H1 (cell line): ENCODE data around the gene CYB5R3. TPM values are rescaled to one million over a fixed set of nuclear protein-coding genes. Genes with fewer than 3 reads are reported as not detected.

Experiments used
- CTCF ChIA-PET: fragments of 300-600 bp; sonication (Branson Sonifier 250); formaldehyde crosslinking; loops from one replicate; lab custom pipeline; 2021; ENCODE audit not compliant: partially characterized antibody; lab: Charles Lee
- POLR2A ChIA-PET: fragments of 300-600 bp; sonication (Branson Sonifier 250); formaldehyde crosslinking; loops from one replicate; lab custom pipeline; 2021; ENCODE audit warnings: inconsistent platforms; ENCODE audit not compliant: partially characterized antibody; lab: Charles Lee
- DNase-seq, 2 experiments: peaks; one replicate each; pipeline versions ENCODE4 v3.0.0 to v3.0.0-alpha.2; 2010 to 2022; ENCODE audit warnings: low spot score in 2 of 2, low read depth in 1 of 2, mixed read lengths in 1 of 2
- FAIRE-seq: peaks from 2 replicates; lab custom pipeline; 2011; peaks lifted over from hg19 to GRCh38; lab: Jason Lieb, UNC
- H2AFZ ChIP-seq: 2 replicates; pipeline ENCODE4 v1.8.1; 2012; ENCODE audit warnings: low read length, inconsistent platforms
- H2AK5ac ChIP-seq: 2 replicates; pipeline ENCODE4 v1.6.1; 2013; ENCODE audit warnings: low read depth, low read length
- H2BK120ac ChIP-seq: replicated peaks from 2 replicates; pipeline ENCODE3; 2013; ENCODE audit warnings: low read depth, low read length, inconsistent platforms
- H2BK12ac ChIP-seq: 2 replicates; pipeline ENCODE4 v1.6.1; 2013; ENCODE audit warnings: low read depth, low read length
- H2BK15ac ChIP-seq: 2 replicates; pipeline ENCODE4 v1.6.1; 2013; ENCODE audit warnings: low read length
- H2BK20ac ChIP-seq: 2 replicates; pipeline ENCODE4 v1.6.1; 2013; ENCODE audit warnings: low read length
- H2BK5ac ChIP-seq: 2 replicates; pipeline ENCODE4 v1.6.1; 2013; ENCODE audit warnings: low read depth, low read length
- H3K14ac ChIP-seq: 2 replicates; pipeline ENCODE4 v1.6.1; 2013; ENCODE audit warnings: inconsistent platforms; ENCODE audit not compliant: insufficient read length
- H3K18ac ChIP-seq: 2 replicates; pipeline ENCODE4 v1.6.1; 2013; ENCODE audit warnings: low read length; ENCODE audit errors: extremely low read depth
- H3K23ac ChIP-seq: 2 replicates; pipeline ENCODE4 v1.6.1; 2013; ENCODE audit warnings: inconsistent platforms; ENCODE audit not compliant: insufficient read length
- H3K23me2 ChIP-seq: 2 replicates; pipeline ENCODE4 v1.6.1; 2013; ENCODE audit warnings: low read depth, low read length
- H3K27ac ChIP-seq: 2 replicates; pipeline ENCODE4 v1.6.1; 2011; ENCODE audit warnings: low read depth, low read length, inconsistent platforms
- H3K27me3 ChIP-seq, 4 experiments: replicated peaks in 1 of 4; 1 replicate in 1 of 4; 2 replicates in 3 of 4; pipeline versions ENCODE4 v1.6.1 to v1.8.1; 2011 to 2013; ENCODE audit warnings: low read length in 3 of 4, mild to moderate bottlenecking in 3 of 4, inconsistent platforms in 2 of 4, mixed read lengths in 2 of 4, moderate library complexity in 1 of 4; ENCODE audit not compliant: control insufficient read depth in 3 of 4, insufficient read depth in 3 of 4; ENCODE audit errors: extremely low read depth in 1 of 4
- H3K36me3 ChIP-seq, 4 experiments: 2 replicates each; pipeline versions ENCODE4 v1.6.1 to v1.8.1; 2011 to 2013; ENCODE audit warnings: mild to moderate bottlenecking in 4 of 4, low read length in 3 of 4, moderate library complexity in 2 of 4, control low read depth in 1 of 4, inconsistent platforms in 1 of 4; ENCODE audit not compliant: insufficient read depth in 4 of 4, control insufficient read depth in 2 of 4
- H3K4ac ChIP-seq: replicated peaks from 2 replicates; pipeline ENCODE3; 2013; ENCODE audit warnings: low read length, low read depth, mixed read lengths, inconsistent platforms; ENCODE audit not compliant: insufficient read length
- H3K4me1 ChIP-seq, 4 experiments: replicated peaks in 1 of 4; 1 replicate in 1 of 4; 2 replicates in 3 of 4; pipeline versions ENCODE4 v1.6.1 to v1.8.1; 2011 to 2013; ENCODE audit warnings: low read length in 3 of 4, inconsistent platforms in 2 of 4, mixed read lengths in 1 of 4; ENCODE audit not compliant: insufficient read depth in 4 of 4, control insufficient read depth in 3 of 4
- H3K4me2 ChIP-seq, 2 experiments: 2 replicates each; pipeline versions ENCODE4 v1.6.1 to v1.8.1; 2011 to 2013; ENCODE audit warnings: low read depth in 2 of 2, low read length in 2 of 2, control low read depth in 1 of 2, inconsistent platforms in 1 of 2, mild to moderate bottlenecking in 1 of 2; ENCODE audit not compliant: insufficient read depth in 1 of 2
- H3K4me3 ChIP-seq, 4 experiments: fragments of 200-600, 300-600 bp in 1 of 4; sonication (generic), shearing (Covaris generic), sonication (Bioruptor Twin) in 1 of 4; 2 replicates each; pipeline versions ENCODE4 v1.5.1 to v1.8.1; 2011 to 2016; ENCODE audit warnings: low read length in 4 of 4, low read depth in 3 of 4, control low read depth in 2 of 4, inconsistent platforms in 2 of 4, mild to moderate bottlenecking in 2 of 4, mixed read lengths in 1 of 4, moderate library complexity in 1 of 4; ENCODE audit not compliant: insufficient read depth in 2 of 4; ENCODE audit errors: extremely low read depth in 1 of 4
- H3K56ac ChIP-seq: replicated peaks from 2 replicates; pipeline ENCODE3; 2013; ENCODE audit warnings: low read depth, mild to moderate bottlenecking, mixed read lengths, low read length, inconsistent platforms; ENCODE audit not compliant: insufficient read length
- H3K79me1 ChIP-seq: 2 replicates; pipeline ENCODE4 v1.6.1; 2013; ENCODE audit warnings: low read depth, low read length, control low read depth
- H3K79me2 ChIP-seq, 2 experiments: 2 replicates each; pipeline versions ENCODE4 v1.6.1 to v1.8.1; 2012 to 2013; ENCODE audit warnings: low read length in 2 of 2, mild to moderate bottlenecking in 2 of 2, inconsistent platforms in 1 of 2; ENCODE audit not compliant: insufficient read depth in 2 of 2, control insufficient read depth in 1 of 2
- H3K9ac ChIP-seq, 4 experiments: replicated peaks in 1 of 4; 1 replicate in 1 of 4; 2 replicates in 3 of 4; pipeline versions ENCODE4 v1.6.1 to v1.8.1; 2011 to 2013; ENCODE audit warnings: low read depth in 3 of 4, low read length in 3 of 4, control low read depth in 2 of 4, mild to moderate bottlenecking in 2 of 4, moderate library complexity in 2 of 4, inconsistent platforms in 1 of 4; ENCODE audit errors: extremely low read depth in 1 of 4
- H3K9me3 ChIP-seq, 2 experiments: 2 replicates each; pipeline versions ENCODE4 v1.6.1 to v1.8.1; 2012 to 2013; ENCODE audit warnings: mild to moderate bottlenecking in 2 of 2, moderate library complexity in 2 of 2, control low read depth in 1 of 2, inconsistent platforms in 1 of 2, low read depth in 1 of 2, low read length in 1 of 2, mixed read lengths in 1 of 2; ENCODE audit not compliant: insufficient read depth in 2 of 2
- H4K20me1 ChIP-seq, 2 experiments: replicated peaks in 1 of 2; 2 replicates each; pipeline versions ENCODE3 to v1.8.1; 2011 to 2013; ENCODE audit warnings: inconsistent platforms in 2 of 2, low read length in 2 of 2, mild to moderate bottlenecking in 1 of 2; ENCODE audit not compliant: insufficient read depth in 2 of 2, control insufficient read depth in 1 of 2
- H4K5ac ChIP-seq: 2 replicates; pipeline ENCODE4 v1.6.1; 2013; ENCODE audit warnings: low read length, low read depth, mixed read lengths, inconsistent platforms; ENCODE audit not compliant: insufficient read length
- H4K8ac ChIP-seq: 2 replicates; pipeline ENCODE4 v1.8.0; 2013; ENCODE audit warnings: mild to moderate bottlenecking, moderate library complexity, low read length, inconsistent platforms; ENCODE audit not compliant: insufficient read depth; ENCODE audit errors: extremely low read depth
- H4K91ac ChIP-seq: replicated peaks from 2 replicates; pipeline ENCODE3; 2013; ENCODE audit warnings: low read length, mixed read lengths, inconsistent platforms; ENCODE audit not compliant: insufficient read length
- EP300 ChIP-seq, 2 experiments: IDR thresholded peaks; 1 replicate in 1 of 2; 2 replicates in 1 of 2; pipeline ENCODE4 v1.6.1; 2011 to 2012; ENCODE audit warnings: low read depth in 2 of 2, low read length in 2 of 2, mild to moderate bottlenecking in 2 of 2, borderline replicate concordance in 1 of 2, inconsistent platforms in 1 of 2, moderate library complexity in 1 of 2
- WGBS, 2 experiments: shearing (Covaris generic) in 1 of 2; methylation state at CpG; one replicate each; pipeline versions ENCODE4 v1.1.6 to v1.1.7; 2013 to 2015; ENCODE audit warnings: low lambda C conversion rate in 2 of 2, mixed read lengths in 2 of 2, inconsistent platforms in 1 of 2, low coverage in 1 of 2, missing lambda C conversion rate in 1 of 2; ENCODE audit not compliant: insufficient replicate concordance in 2 of 2, insufficient coverage in 1 of 2, insufficient read length in 1 of 2; ENCODE audit errors: extremely low coverage in 1 of 2, missing lambda C conversion rate in 1 of 2; 5-methylcytosine and 5-hydroxymethylcytosine counted together
- polyA plus RNA-seq, 7 experiments: library from polyadenylated mRNA; depleted of rRNA in 3 of 7; stranded (reverse) in 5 of 7; unstranded in 2 of 7; fragments of >200 nt in 5 of 7; fragments of 200-250 nt in 2 of 7; gene quantifications; 1 replicate in 5 of 7; 2 replicates in 1 of 7; 4 replicates in 1 of 7; pipeline versions ENCODE4 v1.2.1 to v1.2.3, GENCODE V29; 2011 to 2013; ENCODE audit warnings: missing spikeins in 2 of 7, mixed read lengths in 2 of 7
- total RNA-seq: library from RNA; stranded (reverse); fragmentation: NEBNext Ultra II Directional; extraction: Animal tissue kit (Norgen Biotek cat#: 25700); gene quantifications from 2 replicates; pipeline ENCODE4 v1.2.1, GENCODE V29; 2021

Gene CYB5R3
- total and polyA plus RNA-seq, 2 of the 8 experiments (the other 6 are each of a cell fraction or from before 2014, with no cell fraction given), result 75.3 to 113 TPM

GRCh38 chr22:42696331-42696967 lies 47.3 kb upstream of the CYB5R3 start:
- no peak overlapping the region for H2BK120ac ChIP-seq
- H3K4me2 ChIP-seq, result no peak overlapping the region
- no peaks in the 10 kb centered on the region; the same call in 1 of the 2 replicates for H3K79me1 ChIP-seq
- no peak overlapping the region for H2BK15ac ChIP-seq
- ChIA-PET CTCF (interaction anchor here (0.7 to 1.4 kb wide), 3 partner anchors 23 to 124 kb away, joined by 3 to 4 read pairs (median 4); no protein-coding TSS in a partner anchor), POLR2A (interaction anchor here (0.6 kb wide), 1 partner anchor 19 kb away, joined by 3 read pairs; no protein-coding TSS in a partner anchor)
- no peak overlapping the region for H3K27ac ChIP-seq
- DNase-seq (no peak), FAIRE-seq (no peak)
- no peaks in the 10 kb centered on the region for H3K9me3 ChIP-seq
- peaks cover 9 to 16% (median 13%) of the 10 kb centered on the region in 4 experiments; a peak in 6 of 7 replicates for H3K4me1 ChIP-seq
- H2AFZ ChIP-seq, result no peak overlapping the region
- H3K14ac ChIP-seq, result no peak overlapping the region
- H3K27me3 ChIP-seq, result no peaks in the 10 kb centered on the region
- H3K36me3 ChIP-seq, result no peaks in the 10 kb centered on the region
- H4K5ac ChIP-seq, result no peak overlapping the region
- H3K4ac ChIP-seq, result no peak overlapping the region
- H4K8ac ChIP-seq, result no peak overlapping the region
- no peak overlapping the region for H2BK12ac ChIP-seq
- no peak overlapping the region for H3K4me3 ChIP-seq
- H3K23me2 ChIP-seq, result no peaks in the 10 kb centered on the region; the same call in 1 of the 2 replicates
- no peak overlapping the region for H2BK5ac ChIP-seq
- H3K18ac ChIP-seq, result no peak overlapping the region
- WGBS, 2 experiments, result 88% methylated on average over 10 of the region's 10 CpGs; no CpG with 5 or more reads in 1 of the 2 experiments
- no peak for TF ChIP-seq EP300 (IDR thresholded peaks at IDR 0.05; ENCODE audit: borderline replicate concordance in 1 of 2, low read depth in 2 of 2, low read length in 2 of 2)
- H3K79me2 ChIP-seq, result no peaks in the 10 kb centered on the region
- no peak overlapping the region for H3K23ac ChIP-seq
- H2AK5ac ChIP-seq, result no peak overlapping the region
- H3K56ac ChIP-seq, result no peak overlapping the region
- H4K20me1 ChIP-seq, result peaks cover 0 to 3% of the 10 kb centered on the region in 2 experiments
- H2BK20ac ChIP-seq, result no peak overlapping the region
- no peak overlapping the region for H3K9ac ChIP-seq
- no peak overlapping the region for H4K91ac ChIP-seq
